GM13976 (cell line): Measurements from ENCODE around the gene STBD1.

Experiments
- DNase-seq: peaks from one replicate; pipeline ENCODE4 v3.0.0; 2012; ENCODE audit warnings: low spot score
- CTCF ChIP-seq: IDR thresholded peaks from 2 replicates; pipeline ENCODE4 v1.5.1; 2012; ENCODE audit warnings: borderline replicate concordance, mild to moderate bottlenecking; ENCODE audit not compliant: insufficient read depth; ENCODE audit errors: extremely low read depth, missing control alignments, control extremely low read depth
- in situ Hi-C: fragments of 300-500 bp; cut with MboI; formaldehyde crosslinking; loops from one replicate; pipeline ENCODE4 v1.12.0; 2022; ENCODE audit warnings: low sequenced_read_pairs, mixed read lengths, inconsistent platforms; ENCODE audit not compliant: unreplicated experiment

STBD1 gene

GRCh38 chr4:76300012-76300411 is 6.5 kb upstream of the STBD1 start:
- no peak for DNase-seq
- TF ChIP-seq CTCF, result no peak
- in situ Hi-C loops, result no loop called here

GRCh38 chr4:76301068-76301774 is 5.3 kb upstream of the STBD1 start:
- TF ChIP-seq CTCF, result no peak
- peak; percentile 80 for DNase-seq
- in situ Hi-C loops, result no loop called here

- TF ChIP-seq CTCF, result no peak
- DNase-seq, result no peak
- in situ Hi-C loops, result no loop called here
Observed at GRCh38 chr4:76301775-76302162, 4.8 kb upstream of the STBD1 start.

GRCh38 chr4:76302826-76303438 is 3.6 kb upstream of the STBD1 start:
- no peak for DNase-seq
- TF ChIP-seq CTCF, result no peak
- in situ Hi-C loops, result no loop called here

GRCh38 chr4:76305033-76305687 is 1.4 kb upstream of the STBD1 start:
- no peak for DNase-seq
- in situ Hi-C loops, result no loop called here
- no peak for TF ChIP-seq CTCF

- no peak for TF ChIP-seq CTCF
- peak; percentile 55 for DNase-seq
- in situ Hi-C loops, result no loop called here
Observed at GRCh38 chr4:76306882-76307659, 538 bp downstream of the STBD1 start.
